Measurements from ENCODE around the gene ACOX1.

The ACOX1 gene

GRCh38 chr17:75904749-75905521 lies 74.0 kb downstream of the ACOX1 start, which contains the start of gene MRPL38:
MRPL38 (minus strand) TSS chr17:75904884; CDS start chr17:75904875, 9 bp downstream.
- H3K27ac ChIP-seq, result peak within 1 kb of the TSS; percentile 83
- no peaks in the 10 kb centered on the region for H3K27me3 ChIP-seq (ENCODE audit: insufficient read depth, low read depth, severe bottlenecking)
- H3K4me3 ChIP-seq (ENCODE audit: low read depth, low read length), result peak within 1 kb of the TSS; percentile 59
- peak; percentile 92 for TF ChIP-seq CTCF (IDR thresholded peaks at IDR 0.05; ENCODE audit: low read depth, low read length)
- peak; percentile 99 for DNase-seq
- peaks cover 31% of the 10 kb centered on the region for H3K36me3 ChIP-seq
- H3K9me3 ChIP-seq (ENCODE audit: severe bottlenecking), result no peaks in the 10 kb centered on the region

GRCh38 chr17:75902406-75902805 lies 76.6 kb downstream of the ACOX1 start:
- Histone ChIP-seq H3K36me3 (peaks cover 56% of the 10 kb centered on the region), H3K27ac (no peak overlapping the region), H3K4me3 (ENCODE audit: low read depth, low read length) (no peak overlapping the region), H3K9me3 (ENCODE audit: severe bottlenecking) (no peaks in the 10 kb centered on the region), H3K27me3 (ENCODE audit: insufficient read depth, low read depth, severe bottlenecking) (no peaks in the 10 kb centered on the region)
- DNase-seq, result no peak
- no peak for TF ChIP-seq CTCF (IDR thresholded peaks at IDR 0.05; ENCODE audit: low read depth, low read length)

- H3K4me3 ChIP-seq (ENCODE audit: low read depth, low read length), result no peak overlapping the region
- H3K9me3 ChIP-seq (ENCODE audit: severe bottlenecking), result no peaks in the 10 kb centered on the region
- no peaks in the 10 kb centered on the region for H3K27me3 ChIP-seq (ENCODE audit: insufficient read depth, low read depth, severe bottlenecking)
- no peak overlapping the region for H3K27ac ChIP-seq
- TF ChIP-seq CTCF (IDR thresholded peaks at IDR 0.05; ENCODE audit: low read depth, low read length), result no peak
- DNase-seq, result no peak
- peaks cover 59% of the 10 kb centered on the region for H3K36me3 ChIP-seq
These were observed 77.2 kb downstream of the ACOX1 start for GRCh38 chr17:75901727-75902126.

GRCh38 chr17:75900691-75901533 lies 78.1 kb downstream of the ACOX1 start:
- no peak overlapping the region for H3K27ac ChIP-seq
- no peak overlapping the region for H3K4me3 ChIP-seq (ENCODE audit: low read depth, low read length)
- DNase-seq, result no peak
- H3K36me3 ChIP-seq, result peaks cover 59% of the 10 kb centered on the region
- H3K9me3 ChIP-seq (ENCODE audit: severe bottlenecking), result no peaks in the 10 kb centered on the region
- no peak for TF ChIP-seq CTCF (IDR thresholded peaks at IDR 0.05; ENCODE audit: low read depth, low read length)
- H3K27me3 ChIP-seq (ENCODE audit: insufficient read depth, low read depth, severe bottlenecking), result no peaks in the 10 kb centered on the region

- H3K4me3 ChIP-seq (ENCODE audit: low read depth, low read length), result no peak overlapping the region
- H3K27me3 ChIP-seq (ENCODE audit: insufficient read depth, low read depth, severe bottlenecking), result no peaks in the 10 kb centered on the region
- no peaks in the 10 kb centered on the region for H3K9me3 ChIP-seq (ENCODE audit: severe bottlenecking)
- H3K27ac ChIP-seq, result no peak overlapping the region
- peaks cover 59% of the 10 kb centered on the region for H3K36me3 ChIP-seq
- DNase-seq, result no peak
- no peak for TF ChIP-seq CTCF (IDR thresholded peaks at IDR 0.05; ENCODE audit: low read depth, low read length)
These were observed 79.0 kb downstream of the ACOX1 start for GRCh38 chr17:75899767-75900468.

Data from WERI-Rb-1 (cell line).